ENCODE results near the gene BCL2L14. TPM values are rescaled to one million over a fixed set of nuclear protein-coding genes. Genes with fewer than 3 reads are reported as not detected.

The BCL2L14 gene
- total RNA-seq, 1 donor = not detected

DNA sequence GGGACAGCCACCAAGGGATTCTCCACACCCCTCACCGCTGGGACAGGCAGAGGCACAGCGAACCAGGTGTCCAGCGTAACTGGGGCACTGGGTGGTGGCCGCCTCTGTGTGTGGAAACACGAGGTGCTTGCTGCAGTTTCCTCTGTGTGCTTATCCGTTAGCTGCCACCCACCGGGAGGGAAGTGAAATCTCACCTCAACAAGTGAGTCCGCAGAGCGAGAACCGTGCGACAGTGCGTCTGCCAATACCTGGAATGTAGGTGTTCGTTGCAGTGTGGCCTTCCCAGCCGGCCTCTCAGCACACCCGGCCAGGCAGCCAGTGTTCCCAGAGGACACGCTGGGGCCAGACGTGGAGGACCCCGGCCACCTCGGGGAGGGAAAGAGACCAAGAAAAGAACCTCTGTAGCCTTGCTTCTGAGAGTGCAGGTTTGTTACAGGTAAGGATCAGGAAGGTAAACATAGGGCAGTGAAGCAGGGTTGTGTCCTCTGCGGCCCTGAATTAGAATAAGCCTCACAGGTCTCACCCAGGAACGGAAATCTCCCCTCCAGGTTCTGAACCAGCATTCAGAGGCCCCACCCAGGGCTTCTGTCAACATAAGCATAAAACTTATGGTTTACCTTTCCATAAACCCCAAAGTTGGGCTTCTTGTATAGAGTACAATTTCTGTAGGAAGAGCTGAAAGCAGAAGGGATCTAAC, 1.5 kb downstream of the BCL2L14 start:
- H3K4me3 ChIP-seq (ENCODE audit: low read depth, low read length) = no peak overlapping the region
- TF ChIP-seq, protein P1, sequence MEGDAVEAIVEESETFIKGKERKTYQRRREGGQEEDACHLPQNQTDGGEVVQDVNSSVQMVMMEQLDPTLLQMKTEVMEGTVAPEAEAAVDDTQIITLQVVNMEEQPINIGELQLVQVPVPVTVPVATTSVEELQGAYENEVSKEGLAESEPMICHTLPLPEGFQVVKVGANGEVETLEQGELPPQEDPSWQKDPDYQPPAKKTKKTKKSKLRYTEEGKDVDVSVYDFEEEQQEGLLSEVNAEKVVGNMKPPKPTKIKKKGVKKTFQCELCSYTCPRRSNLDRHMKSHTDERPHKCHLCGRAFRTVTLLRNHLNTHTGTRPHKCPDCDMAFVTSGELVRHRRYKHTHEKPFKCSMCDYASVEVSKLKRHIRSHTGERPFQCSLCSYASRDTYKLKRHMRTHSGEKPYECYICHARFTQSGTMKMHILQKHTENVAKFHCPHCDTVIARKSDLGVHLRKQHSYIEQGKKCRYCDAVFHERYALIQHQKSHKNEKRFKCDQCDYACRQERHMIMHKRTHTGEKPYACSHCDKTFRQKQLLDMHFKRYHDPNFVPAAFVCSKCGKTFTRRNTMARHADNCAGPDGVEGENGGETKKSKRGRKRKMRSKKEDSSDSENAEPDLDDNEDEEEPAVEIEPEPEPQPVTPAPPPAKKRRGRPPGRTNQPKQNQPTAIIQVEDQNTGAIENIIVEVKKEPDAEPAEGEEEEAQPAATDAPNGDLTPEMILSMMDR (IDR thresholded peaks at IDR 0.05; ENCODE audit: insufficient read depth, low read length) = no peak
- no peak for DNase-seq (ENCODE audit: low read depth)

- DNase-seq (ENCODE audit: low read depth) = peak; percentile 61
- TF ChIP-seq, protein P1 (IDR thresholded peaks at IDR 0.05; ENCODE audit: insufficient read depth, low read length) = no peak
- no peak overlapping the region for H3K4me3 ChIP-seq (ENCODE audit: low read depth, low read length)
Observed at GRCh38 chr12:12079291-12079690, 8.6 kb downstream of the BCL2L14 start.

DNA sequence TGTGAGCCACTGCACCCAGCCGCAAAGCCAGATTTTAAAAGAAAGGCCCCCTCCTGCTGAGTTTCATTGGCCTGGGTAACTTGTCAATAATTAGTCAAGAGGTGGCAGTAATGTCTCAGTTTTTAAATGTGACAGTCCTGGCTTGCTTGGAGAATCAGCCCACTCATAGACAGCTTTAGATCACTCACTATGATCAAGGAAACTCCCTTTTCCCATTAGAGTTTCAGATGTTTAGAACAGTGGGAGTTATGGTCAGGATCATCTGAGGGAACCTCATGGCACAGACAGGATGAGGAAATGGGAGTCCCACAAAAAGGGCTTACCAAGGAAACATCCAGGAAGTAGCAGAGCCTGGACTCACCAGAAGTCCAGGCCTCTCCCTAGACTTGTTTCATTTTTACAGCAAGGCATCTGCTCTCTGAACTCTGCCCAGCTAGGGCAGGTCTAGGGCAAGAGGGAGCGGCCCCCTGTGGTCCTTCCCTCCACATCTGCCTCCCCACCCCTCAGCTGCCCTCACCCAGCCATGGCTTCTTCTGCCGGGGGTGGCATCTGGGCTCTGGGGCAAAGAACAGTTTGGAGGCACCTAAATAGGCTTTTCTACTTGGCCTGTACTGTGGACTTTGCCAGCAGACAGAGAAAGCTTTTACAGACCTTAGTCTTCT, 11.2 kb downstream of the BCL2L14 start:
- no peak overlapping the region for H3K4me3 ChIP-seq (ENCODE audit: low read depth, low read length)
- peak; percentile 68 for DNase-seq (ENCODE audit: low read depth)
- TF ChIP-seq, protein P1 (IDR thresholded peaks at IDR 0.05; ENCODE audit: insufficient read depth, low read length) = no peak

GRCh38 chr12:12083688-12084087, 12.9 kb downstream of the BCL2L14 start:
- DNase-seq (ENCODE audit: low read depth) = peak; percentile 30
- H3K4me3 ChIP-seq (ENCODE audit: low read depth, low read length) = no peak overlapping the region
- TF ChIP-seq, protein P1 (IDR thresholded peaks at IDR 0.05; ENCODE audit: insufficient read depth, low read length) = no peak

- DNase-seq (ENCODE audit: low read depth) = no peak
- H3K4me3 ChIP-seq (ENCODE audit: low read depth, low read length) = no peak overlapping the region
- TF ChIP-seq, protein P1 (IDR thresholded peaks at IDR 0.05; ENCODE audit: insufficient read depth, low read length) = no peak
Observed at GRCh38 chr12:12086362-12086761, 15.6 kb downstream of the BCL2L14 start.

- no peak overlapping the region for H3K4me3 ChIP-seq (ENCODE audit: low read depth, low read length)
- TF ChIP-seq, protein P1 (IDR thresholded peaks at IDR 0.05; ENCODE audit: insufficient read depth, low read length) = no peak
- no peak for DNase-seq (ENCODE audit: low read depth)
Observed at GRCh38 chr12:12086973-12087692, 16.4 kb downstream of the BCL2L14 start.

Measured in fibroblast of the aortic adventitia (primary cell).